Liver (tissue), 9 donors: Measurements from ENCODE around the gene CDK13. TPM values are rescaled to one million over a fixed set of nuclear protein-coding genes. Genes with fewer than 3 reads are reported as not detected.
A peak's percentile ranks its signal among the peaks of the same experiment; 100 is the strongest.

Source experiments
- DNase-seq: peaks from one replicate; pipeline ENCODE4 v3.0.0-alpha.2; 2017; ENCODE audit warnings: low spot score
- H3K27ac ChIP-seq, 2 donors: one replicate each; pipeline ENCODE4 v1.7.0; 2013; ENCODE audit warnings: inconsistent platforms in 2 of 2, low read length in 2 of 2, control low read depth in 1 of 2, low read depth in 1 of 2, mild to moderate bottlenecking in 1 of 2
- H3K27me3 ChIP-seq, 4 donors: one replicate each; pipeline versions ENCODE4 v1.6.1 to v1.7.0; 2013; ENCODE audit warnings: low read length in 3 of 4, inconsistent platforms in 1 of 4, mild to moderate bottlenecking in 1 of 4, moderate library complexity in 1 of 4; ENCODE audit not compliant: control insufficient read depth in 4 of 4, insufficient read depth in 4 of 4
- H3K36me3 ChIP-seq, 4 donors: one replicate each; pipeline versions ENCODE4 v1.6.1 to v1.7.0; 2013; ENCODE audit warnings: low read length in 3 of 4, mild to moderate bottlenecking in 3 of 4, low read depth in 1 of 4, moderate library complexity in 1 of 4; ENCODE audit not compliant: control insufficient read depth in 4 of 4, insufficient read depth in 3 of 4
- H3K4me1 ChIP-seq, 4 donors: one replicate each; pipeline versions ENCODE4 v1.6.1 to v1.7.0; 2013; ENCODE audit warnings: low read length in 3 of 4, mild to moderate bottlenecking in 3 of 4, moderate library complexity in 1 of 4; ENCODE audit not compliant: control insufficient read depth in 4 of 4, insufficient read depth in 4 of 4
- H3K4me3 ChIP-seq, 3 donors: one replicate each; pipeline versions ENCODE4 v1.6.1 to v1.7.0; 2013; ENCODE audit warnings: low read length in 3 of 3, control low read depth in 1 of 3, low read depth in 1 of 3, mild to moderate bottlenecking in 1 of 3
- H3K9ac ChIP-seq, 2 donors: one replicate each; pipeline ENCODE4 v1.7.0; 2013; ENCODE audit warnings: low read length in 2 of 2, mild to moderate bottlenecking in 2 of 2, moderate library complexity in 2 of 2, control low read depth in 1 of 2, low read depth in 1 of 2
- H3K9me3 ChIP-seq, 4 donors: one replicate each; pipeline versions ENCODE4 v1.6.1 to v1.7.0; 2013; ENCODE audit warnings: low read length in 3 of 4; ENCODE audit not compliant: control insufficient read depth in 4 of 4
- ATF3 ChIP-seq: IDR thresholded peaks from 2 replicates; pipeline ENCODE4 v1.6.1; 2016; ENCODE audit warnings: antibody characterized with exemption
- CTCF ChIP-seq: fragments of 150-350 bp; IDR thresholded peaks from 2 replicates; pipeline ENCODE4 v1.5.1; 2017; ENCODE audit warnings: improper control_type of control experiment, low read depth, low read length; ENCODE audit not compliant: missing input control
- EGR1 ChIP-seq, 2 donors: IDR thresholded peaks; 2 replicates each; pipeline ENCODE4 v1.6.1; 2016 to 2018; ENCODE audit warnings: antibody characterized with exemption in 2 of 2, low read depth in 2 of 2
- FOXA2 ChIP-seq: IDR thresholded peaks from 2 replicates; pipeline ENCODE4 v1.6.1; 2016; ENCODE audit warnings: antibody characterized with exemption
- GABPA ChIP-seq, 2 donors: IDR thresholded peaks in 1 of 2; conservative IDR thresholded peaks in 1 of 2; 2 replicates each; pipeline ENCODE4 v1.6.1; 2016; ENCODE audit warnings: antibody characterized with exemption in 2 of 2, mild to moderate bottlenecking in 1 of 2, moderate library complexity in 1 of 2
- HNF4A ChIP-seq, 2 donors: conservative IDR thresholded peaks; 2 replicates each; pipeline ENCODE4 v1.6.1; 2016; ENCODE audit warnings: antibody characterized with exemption in 2 of 2, mild to moderate bottlenecking in 2 of 2
- HNF4G ChIP-seq: IDR thresholded peaks from 2 replicates; pipeline ENCODE4 v1.6.1; 2016; ENCODE audit warnings: antibody characterized with exemption
- JUND ChIP-seq, 2 donors: IDR thresholded peaks; 2 replicates each; pipeline ENCODE4 v1.6.1; 2016; ENCODE audit warnings: antibody characterized with exemption in 2 of 2
- MAX ChIP-seq: IDR thresholded peaks from 2 replicates; pipeline ENCODE4 v1.6.1; 2016; ENCODE audit warnings: antibody characterized with exemption
- NR2F2 ChIP-seq: IDR thresholded peaks from 2 replicates; pipeline ENCODE4 v1.6.1; 2016; ENCODE audit warnings: antibody characterized with exemption
- RAD21 ChIP-seq, 2 donors: IDR thresholded peaks; 2 replicates each; pipeline ENCODE4 v1.6.1; 2016; ENCODE audit warnings: antibody characterized with exemption in 2 of 2, mild to moderate bottlenecking in 2 of 2
- REST ChIP-seq: IDR thresholded peaks from 2 replicates; pipeline ENCODE4 v1.6.1; 2016; ENCODE audit warnings: antibody characterized with exemption, mild to moderate bottlenecking
- RXRA ChIP-seq, 2 donors: IDR thresholded peaks; 2 replicates each; pipeline ENCODE4 v1.6.1; 2017 to 2018; ENCODE audit warnings: antibody characterized with exemption in 2 of 2, mild to moderate bottlenecking in 1 of 2
- SP1 ChIP-seq: IDR thresholded peaks from 2 replicates; pipeline ENCODE4 v1.6.1; 2018; ENCODE audit warnings: antibody characterized with exemption, mild to moderate bottlenecking
- TAF1 ChIP-seq: conservative IDR thresholded peaks from 2 replicates; pipeline ENCODE4 v1.6.1; 2016; ENCODE audit warnings: antibody characterized with exemption, mild to moderate bottlenecking
- YY1 ChIP-seq: IDR thresholded peaks from 2 replicates; pipeline ENCODE4 v1.6.1; 2016; ENCODE audit warnings: antibody characterized with exemption, mild to moderate bottlenecking
- ZBTB33 ChIP-seq: IDR thresholded peaks from 2 replicates; pipeline ENCODE4 v1.6.1; 2016; ENCODE audit warnings: antibody characterized with exemption
- WGBS: extraction: QIAGEN DNeasy Blood & Tissue Kit; methylation state at CpG from one replicate; pipeline ENCODE4 v1.1.7; 2013; 5-methylcytosine and 5-hydroxymethylcytosine counted together
- polyA plus RNA-seq, 2 donors: library from polyadenylated mRNA; stranded (reverse) in 1 of 2; unstranded in 1 of 2; fragments of 200-250 nt in 1 of 2; fragments of >200 nt in 1 of 2; fragmentation: Nextera tagmentation in 1 of 2; extraction: Ambion mirVana in 1 of 2; gene quantifications; one replicate each; pipeline versions ENCODE4 v1.2.1 to v1.2.3, GENCODE V29; 2013 to 2015
- total RNA-seq, 2 donors: library from RNA; depleted of rRNA; stranded (reverse); fragments of >200 nt; gene quantifications; one replicate each; pipeline ENCODE4 v1.2.3, GENCODE V29; 2014
- donor health status: healthy.
- donor health status: healthy.
- donor health status: healthy.
- donor health status: healthy.
- donor health status: healthy.

Gene CDK13
- total and polyA plus RNA-seq, 4 donors = 8.8 to 51.1 (median 23.2) TPM

- TF ChIP-seq CTCF (no peak), SP1 (peak; percentile 96)
Observed at GRCh38 chr7:39919646-39920045, 30.4 kb upstream of the CDK13 start (continued).

GRCh38 chr7:39921506-39922175 lies 28.4 kb upstream of the CDK13 start:
- Histone ChIP-seq H3K9ac (no peak overlapping the region), H3K36me3 (no peaks in the 10 kb centered on the region), H3K4me3 (no peak overlapping the region), H3K9me3 (no peaks in the 10 kb centered on the region), H3K4me1 (peaks cover 0 to 6% (median 0%) of the 10 kb centered on the region in 4 donors), H3K27me3 (no peaks in the 10 kb centered on the region), H3K27ac (no peak overlapping the region)
- DNase-seq = no peak
- TF ChIP-seq HNF4A (conservative IDR thresholded peaks at IDR 0.05) (peak in 1 of 2 donors; percentile 3), RAD21 (IDR thresholded peaks at IDR 0.05) (no peak), RXRA (IDR thresholded peaks at IDR 0.05) (peak; percentile 30 to 53)
- WGBS = 57% methylated on average over 7 of the region's 7 CpGs

- Histone ChIP-seq H3K4me3 (no peak overlapping the region), H3K27ac (no peak overlapping the region), H3K9ac (no peak overlapping the region), H3K36me3 (no peaks in the 10 kb centered on the region), H3K9me3 (no peaks in the 10 kb centered on the region), H3K4me1 (peaks cover 0 to 6% (median 0%) of the 10 kb centered on the region in 4 donors), H3K27me3 (no peaks in the 10 kb centered on the region)
- DNase-seq = no peak
- 72% methylated on average over 3 of the region's 3 CpGs for WGBS
- TF ChIP-seq GABPA (IDR thresholded peaks at IDR 0.05 in 1 of 2, conservative IDR thresholded peaks at IDR 0.05 in 1 of 2) = no peak
- no peak for TF ChIP-seq FOXA2
- TF ChIP-seq NR2F2 = no peak
- TF ChIP-seq CTCF = no peak
- no peak for TF ChIP-seq MAX
- no peak for TF ChIP-seq RXRA (IDR thresholded peaks at IDR 0.05)
- TF ChIP-seq HNF4G = no peak
- TF ChIP-seq HNF4A (conservative IDR thresholded peaks at IDR 0.05) = no peak
- no peak for TF ChIP-seq EGR1 (IDR thresholded peaks at IDR 0.05; ENCODE audit: low read depth in 2 of 2)
- TF ChIP-seq TAF1 = no peak
- TF ChIP-seq YY1 = no peak
- TF ChIP-seq ATF3 = no peak
- TF ChIP-seq ZBTB33 = no peak
- no peak for TF ChIP-seq SP1
- no peak for TF ChIP-seq REST
- no peak for TF ChIP-seq JUND (IDR thresholded peaks at IDR 0.05)
- TF ChIP-seq RAD21 (IDR thresholded peaks at IDR 0.05) = no peak
Observed at GRCh38 chr7:39922580-39922979, 27.5 kb upstream of the CDK13 start.
